T-helper 9 cell (primary cell): Measurements from ENCODE around the gene GSTO1.

Experiments
- DNase-seq: peaks from one replicate; pipeline ENCODE4 v3.0.0-alpha.2; 2020

The GSTO1 gene

DNA sequence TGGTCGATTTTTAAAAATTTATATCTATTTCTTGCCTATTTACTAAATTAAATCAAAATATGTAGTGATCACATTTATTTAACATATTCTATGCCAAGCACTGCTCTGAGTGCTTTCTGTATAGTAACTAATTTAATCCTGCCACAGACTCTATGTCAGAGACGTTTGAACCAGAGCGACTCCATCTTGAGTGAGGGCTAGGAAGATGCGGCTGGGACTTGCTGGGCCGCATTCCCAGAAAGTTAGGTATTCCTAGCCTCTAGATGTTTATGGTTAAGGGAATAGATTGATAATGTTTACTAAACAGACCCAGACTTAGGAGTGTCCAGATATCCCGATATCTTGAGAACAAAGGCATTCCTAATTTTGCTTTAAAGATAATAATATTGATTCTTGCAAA, 3.2 kb upstream of the GSTO1 start:
- no peak for DNase-seq

DNA sequence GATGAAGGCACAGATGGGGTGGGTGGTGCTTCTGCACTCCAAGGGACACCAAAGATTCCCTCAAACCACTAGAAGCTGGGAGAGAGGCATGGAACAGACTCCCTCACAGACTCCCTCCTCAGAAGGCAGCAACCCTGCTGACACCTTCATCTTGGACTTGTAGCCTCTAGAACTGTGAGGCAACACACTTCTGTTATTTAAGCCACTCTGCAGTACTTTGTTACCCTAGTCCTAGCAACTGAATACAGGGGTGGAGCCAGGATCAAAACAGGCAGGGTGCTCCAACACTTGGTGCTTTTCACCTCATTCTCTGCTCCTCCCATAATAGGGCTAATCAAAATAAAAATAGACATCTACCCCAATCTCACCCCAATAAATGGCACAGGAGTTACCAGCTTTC, 2.3 kb upstream of the GSTO1 start:
- no peak for DNase-seq

DNA sequence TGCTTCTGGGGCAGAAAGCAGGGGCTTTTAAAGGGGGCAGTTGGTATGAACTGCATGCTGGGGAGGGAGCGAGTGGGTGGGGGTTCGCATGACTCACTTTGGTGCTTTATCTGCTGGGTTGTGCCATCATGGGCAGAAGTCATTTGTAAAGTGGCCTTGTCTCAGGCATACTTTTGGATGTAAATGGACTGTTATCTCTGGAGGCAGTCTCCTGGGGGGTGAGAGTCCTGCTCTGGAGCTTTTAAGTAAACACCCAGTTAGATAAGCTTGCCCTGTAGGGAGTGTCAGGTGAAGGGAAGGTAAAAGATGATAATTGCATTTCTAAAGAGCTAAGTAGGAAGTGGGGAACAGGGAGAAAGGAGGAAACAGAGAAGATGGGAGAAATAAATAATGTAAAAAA, 1.6 kb upstream of the GSTO1 start:
- DNase-seq, result no peak

DNA sequence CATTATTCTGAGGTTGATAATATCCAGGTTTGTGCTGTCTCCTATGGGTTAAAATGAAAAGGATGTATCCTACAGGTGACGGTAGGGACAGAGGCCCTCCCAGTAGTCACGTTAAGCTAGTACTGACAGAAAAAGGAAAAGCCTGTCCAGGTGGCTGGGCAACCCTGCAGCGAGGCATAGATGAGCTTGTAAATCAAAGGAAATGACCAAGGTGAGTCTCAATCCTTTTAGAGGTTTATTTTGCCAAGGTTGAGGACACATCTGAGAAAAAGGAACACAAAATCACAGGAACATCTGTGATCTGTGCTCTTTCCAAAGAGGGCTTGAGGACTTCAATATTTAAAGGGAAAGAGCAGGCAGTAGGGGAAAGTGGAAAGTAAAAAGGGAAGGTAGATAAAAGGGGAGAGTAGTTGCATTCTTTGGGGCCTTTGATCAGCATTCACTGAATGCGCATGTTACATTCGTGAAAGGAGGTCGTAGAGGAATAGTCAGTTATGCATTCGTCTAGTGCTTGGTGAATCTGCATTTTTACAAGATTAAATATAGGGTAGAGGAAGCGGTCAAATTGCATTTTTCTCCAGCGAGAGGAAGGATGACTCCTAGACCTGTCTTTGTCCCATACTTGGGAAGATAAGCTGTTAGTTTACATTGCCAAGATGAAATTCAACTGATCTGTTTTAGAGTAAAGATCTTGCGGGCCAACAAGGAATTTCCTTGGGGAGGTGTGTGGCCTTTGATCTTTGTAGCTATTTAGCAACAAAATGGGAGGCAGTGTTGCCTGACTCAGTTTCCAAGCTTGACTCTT, 884 bp upstream of the GSTO1 start:
- no peak for DNase-seq

DNA sequence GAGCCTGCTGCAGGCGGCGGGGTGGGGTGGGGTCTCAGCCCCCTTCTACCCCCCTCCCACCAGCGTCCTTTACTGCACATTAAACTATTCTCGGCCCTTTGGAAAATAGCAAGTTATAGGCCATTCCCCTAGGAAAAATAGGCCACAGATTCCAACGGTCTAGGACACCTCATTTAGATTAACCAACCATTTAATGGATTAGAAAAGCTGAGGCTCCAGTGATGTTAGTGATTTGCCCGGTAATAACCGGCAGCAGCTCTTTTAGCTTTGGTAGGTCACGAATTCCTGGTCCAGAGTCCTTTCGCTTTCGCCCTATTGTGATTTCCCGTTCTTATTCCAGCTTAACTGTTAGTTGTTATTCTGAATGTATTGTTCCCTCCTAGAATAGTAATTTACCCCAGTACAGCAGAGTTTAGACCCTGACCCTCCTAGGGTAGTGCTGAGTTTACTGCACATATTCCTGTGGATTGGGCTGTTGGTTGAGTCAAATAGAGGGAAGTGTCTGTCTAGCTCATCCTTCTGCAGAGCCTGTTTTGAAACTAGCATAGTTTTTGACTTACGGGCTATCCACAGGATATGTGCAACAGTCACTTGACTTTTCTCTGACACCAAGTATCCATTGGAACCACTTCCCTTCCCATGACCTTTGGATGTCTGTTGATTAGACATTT, 754 bp downstream of the GSTO1 start:
- DNase-seq, result no peak

DNA sequence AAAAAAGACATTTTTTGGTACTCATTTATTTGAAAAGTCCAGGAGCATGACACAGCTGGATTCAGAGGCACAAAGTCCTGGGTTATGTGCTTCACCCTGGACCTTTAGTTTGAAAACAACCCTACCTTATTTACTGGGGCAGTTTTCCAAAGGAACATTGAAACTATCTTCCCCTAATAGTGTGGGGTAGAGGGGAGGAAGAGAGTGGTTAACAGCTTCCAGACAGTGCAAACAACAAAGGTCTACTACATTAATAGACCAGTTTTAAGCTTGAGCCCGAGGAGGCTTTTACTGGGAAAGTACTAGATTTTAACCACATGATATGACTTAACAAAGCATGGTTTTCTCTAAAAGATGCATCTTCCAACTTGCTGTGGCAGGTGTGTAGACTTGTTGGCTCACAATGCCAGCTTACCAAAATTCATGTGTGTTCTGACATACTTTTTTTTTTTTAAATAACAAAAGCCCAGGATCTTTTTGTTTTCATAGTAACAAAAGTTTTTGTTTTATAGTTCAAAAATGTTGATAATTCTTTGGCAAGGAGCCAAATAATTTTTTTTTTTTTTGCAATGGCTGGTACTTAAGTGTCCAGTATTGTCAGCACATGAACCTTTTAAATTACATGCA, 1.8 kb downstream of the GSTO1 start:
- DNase-seq, result no peak

DNA sequence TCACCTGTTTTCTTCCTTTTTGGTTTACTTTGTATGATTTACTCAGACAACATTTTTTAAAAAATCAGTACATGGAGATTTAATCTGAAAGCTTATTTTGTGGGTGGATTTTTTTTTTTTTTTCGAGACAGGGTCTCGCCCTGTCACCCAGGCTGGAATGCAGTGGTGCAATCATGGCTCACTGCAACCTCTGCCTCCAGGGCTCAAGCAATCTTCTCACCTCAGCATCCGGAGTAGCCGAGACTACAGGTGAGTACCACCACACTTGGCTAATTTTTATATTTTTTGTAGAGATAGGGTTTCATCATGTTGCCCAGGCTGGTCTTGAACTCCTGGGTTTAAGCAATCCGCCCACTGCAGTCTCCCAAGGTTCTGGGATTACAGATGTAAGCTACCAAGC, 2.5 kb downstream of the GSTO1 start:
- no peak for DNase-seq

DNA sequence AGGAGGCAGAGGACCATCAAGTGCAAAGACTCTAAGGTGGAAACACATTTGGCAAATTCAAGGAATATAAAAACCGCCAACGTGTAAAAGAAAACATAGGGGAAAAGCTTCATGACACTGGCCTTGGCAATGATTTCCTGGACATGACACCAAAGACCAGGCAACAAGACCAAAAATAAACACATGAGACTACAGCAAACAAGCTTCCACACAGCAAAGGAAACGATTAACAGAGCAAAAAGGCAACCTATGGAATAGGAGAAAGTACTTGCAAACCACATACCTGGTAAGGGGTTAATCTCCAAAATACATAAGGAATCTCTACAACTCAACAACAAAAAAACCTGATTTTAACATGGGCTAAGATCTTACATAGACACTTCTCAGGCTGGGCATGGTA, 3.5 kb downstream of the GSTO1 start:
- no peak for DNase-seq

DNA sequence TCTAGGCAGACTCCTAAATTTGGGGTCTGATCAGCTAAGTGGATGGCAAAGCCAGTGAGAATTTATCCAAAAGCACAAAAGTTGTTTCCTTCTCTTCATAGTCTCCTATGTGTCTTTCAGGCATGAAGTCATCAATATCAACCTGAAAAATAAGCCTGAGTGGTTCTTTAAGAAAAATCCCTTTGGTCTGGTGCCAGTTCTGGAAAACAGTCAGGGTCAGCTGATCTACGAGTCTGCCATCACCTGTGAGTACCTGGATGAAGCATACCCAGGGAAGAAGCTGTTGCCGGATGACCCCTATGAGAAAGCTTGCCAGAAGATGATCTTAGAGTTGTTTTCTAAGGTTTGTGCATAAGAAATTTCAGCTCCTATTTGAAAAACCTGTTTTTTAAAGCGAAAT, 4.8 kb downstream of the GSTO1 start:
- DNase-seq, result no peak

DNA sequence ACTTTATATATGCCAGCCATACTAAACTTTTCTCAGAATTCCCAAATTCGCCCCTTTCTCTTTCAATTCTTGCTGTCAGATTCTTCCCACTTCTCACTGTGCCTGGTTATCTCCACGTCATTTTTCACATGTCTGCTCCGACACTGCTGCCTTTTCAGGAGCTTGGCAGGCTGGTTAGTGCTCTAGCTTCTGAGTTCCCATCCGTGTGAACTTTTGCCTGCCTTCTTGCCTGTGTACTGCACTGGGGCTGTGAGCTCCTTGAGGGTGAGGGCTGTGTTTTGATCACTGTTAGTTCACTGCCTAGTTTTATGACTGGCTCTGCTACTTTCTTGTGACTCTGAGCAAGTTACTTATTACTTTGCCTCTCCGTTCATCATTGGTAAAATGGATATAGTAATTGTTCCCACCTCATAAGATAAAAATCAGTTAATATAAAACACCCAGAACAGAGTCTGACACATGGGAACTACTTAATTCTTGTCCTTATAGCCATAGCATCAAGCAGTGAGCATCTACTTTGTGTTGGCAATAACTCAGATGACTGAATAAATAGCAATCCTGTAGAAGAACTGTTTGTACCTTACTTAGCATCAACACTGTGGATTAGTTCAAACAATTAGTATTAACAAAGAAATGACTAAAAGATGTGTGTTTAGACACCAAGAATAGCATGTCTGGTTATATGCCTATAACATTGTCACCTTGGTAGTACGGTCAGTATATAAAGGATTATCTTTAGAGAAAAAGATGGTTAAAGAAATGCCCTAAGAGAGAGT, 5.5 kb downstream of the GSTO1 start:
- no peak for DNase-seq

DNA sequence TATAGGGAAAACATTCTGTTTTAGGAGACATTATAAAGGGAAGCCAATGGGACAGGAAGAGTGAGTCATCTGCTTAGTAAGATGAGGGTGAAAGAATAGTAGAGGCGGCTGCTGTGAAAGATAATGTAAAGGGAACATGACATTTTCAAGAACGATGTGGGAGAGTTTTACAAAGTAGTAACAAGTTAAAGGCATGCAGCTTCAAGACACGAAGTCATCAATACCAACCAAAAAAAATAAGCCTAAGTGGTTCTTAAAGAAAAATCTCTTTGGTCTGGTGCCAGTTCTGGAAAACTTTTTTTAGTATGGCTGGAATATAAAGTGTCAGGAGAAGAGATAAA, 6.1 kb downstream of the GSTO1 start:
- no peak for DNase-seq

DNA sequence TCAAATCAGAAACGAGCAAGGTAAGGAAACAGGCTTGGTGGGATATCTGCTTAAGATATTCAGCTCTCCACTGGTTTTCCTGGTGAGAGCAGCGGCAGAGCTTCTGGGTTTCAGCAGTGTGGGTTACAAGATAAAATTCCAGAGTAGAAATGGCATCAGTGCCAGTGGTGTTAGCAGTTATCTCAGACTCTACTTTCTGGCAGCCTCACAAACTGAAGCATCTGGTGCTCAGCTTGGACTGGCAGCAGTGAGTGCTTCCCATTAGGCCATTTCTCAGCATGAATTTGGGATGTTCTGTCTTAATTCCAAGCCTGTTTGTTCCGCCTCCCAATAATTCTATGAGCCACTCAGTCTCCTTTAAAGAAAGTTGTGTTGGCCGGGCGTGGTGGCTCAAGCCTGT, 7.4 kb downstream of the GSTO1 start:
- DNase-seq, result no peak

DNA sequence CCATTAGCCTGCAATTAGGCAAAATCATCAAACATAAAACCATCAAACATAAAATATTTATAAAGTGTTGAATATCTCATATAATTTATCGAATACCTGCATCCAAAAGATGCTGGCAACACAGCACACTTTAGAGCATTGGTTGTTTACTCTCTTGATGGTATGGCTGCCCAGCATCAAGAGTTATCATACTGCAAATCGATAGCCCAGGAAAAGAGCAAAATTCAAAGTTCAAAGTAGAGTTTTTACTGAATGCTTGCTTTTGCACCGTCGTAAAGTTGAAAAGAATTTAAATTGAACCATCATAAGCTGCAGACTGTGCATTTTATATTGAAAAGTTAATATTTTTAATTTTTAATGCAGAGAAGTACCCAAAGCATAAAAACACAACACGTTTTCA, 10.1 kb downstream of the GSTO1 start:
- no peak for DNase-seq

DNA sequence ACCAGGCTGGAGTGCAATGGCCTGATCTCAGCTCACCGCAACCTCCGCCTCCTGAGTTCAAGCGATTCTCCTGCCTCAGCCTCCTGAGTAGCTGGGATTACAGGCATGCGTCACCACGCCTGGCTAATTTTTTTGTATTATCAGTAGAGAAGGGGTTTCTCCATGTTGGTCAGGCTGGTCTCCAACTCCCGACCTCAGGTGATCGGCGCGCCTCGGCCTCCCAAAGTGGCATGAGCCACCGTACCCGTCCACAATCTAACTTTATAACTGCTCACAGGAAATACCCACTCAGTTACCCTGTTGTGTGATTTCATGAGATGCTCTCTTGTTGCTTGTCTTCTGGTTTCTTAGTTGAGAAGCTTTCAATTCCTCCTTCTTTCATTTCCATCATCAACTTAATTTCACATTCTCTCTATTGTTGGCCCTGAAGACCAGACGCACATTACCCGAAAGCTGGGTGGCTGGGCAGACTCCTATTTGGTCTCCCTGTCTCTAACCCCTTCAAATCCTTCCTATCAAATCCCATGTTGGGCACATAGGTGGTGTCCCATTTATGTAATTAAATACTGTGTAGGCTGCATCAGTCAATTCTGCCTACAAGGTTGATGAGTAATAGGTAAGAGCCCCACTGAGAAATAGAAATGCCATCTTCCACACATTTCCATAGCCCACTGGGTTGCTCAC, 13.2 kb downstream of the GSTO1 start:
- no peak for DNase-seq

DNA sequence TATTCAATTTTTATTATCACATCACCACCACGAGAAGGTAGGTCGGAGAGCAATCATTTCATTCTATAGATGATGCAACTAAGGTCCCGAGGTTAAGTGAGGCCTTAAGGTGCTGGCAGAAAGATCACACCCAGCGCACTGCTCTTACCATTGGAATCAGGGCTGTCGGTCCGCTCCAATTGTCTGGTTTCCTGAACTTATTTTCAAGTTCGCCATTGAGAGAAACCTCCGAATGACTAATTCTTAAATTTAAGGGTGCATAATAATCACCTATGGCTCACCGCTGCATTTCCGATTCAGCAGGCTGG, 13.7 kb downstream of the GSTO1 start:
- no peak for DNase-seq

DNA sequence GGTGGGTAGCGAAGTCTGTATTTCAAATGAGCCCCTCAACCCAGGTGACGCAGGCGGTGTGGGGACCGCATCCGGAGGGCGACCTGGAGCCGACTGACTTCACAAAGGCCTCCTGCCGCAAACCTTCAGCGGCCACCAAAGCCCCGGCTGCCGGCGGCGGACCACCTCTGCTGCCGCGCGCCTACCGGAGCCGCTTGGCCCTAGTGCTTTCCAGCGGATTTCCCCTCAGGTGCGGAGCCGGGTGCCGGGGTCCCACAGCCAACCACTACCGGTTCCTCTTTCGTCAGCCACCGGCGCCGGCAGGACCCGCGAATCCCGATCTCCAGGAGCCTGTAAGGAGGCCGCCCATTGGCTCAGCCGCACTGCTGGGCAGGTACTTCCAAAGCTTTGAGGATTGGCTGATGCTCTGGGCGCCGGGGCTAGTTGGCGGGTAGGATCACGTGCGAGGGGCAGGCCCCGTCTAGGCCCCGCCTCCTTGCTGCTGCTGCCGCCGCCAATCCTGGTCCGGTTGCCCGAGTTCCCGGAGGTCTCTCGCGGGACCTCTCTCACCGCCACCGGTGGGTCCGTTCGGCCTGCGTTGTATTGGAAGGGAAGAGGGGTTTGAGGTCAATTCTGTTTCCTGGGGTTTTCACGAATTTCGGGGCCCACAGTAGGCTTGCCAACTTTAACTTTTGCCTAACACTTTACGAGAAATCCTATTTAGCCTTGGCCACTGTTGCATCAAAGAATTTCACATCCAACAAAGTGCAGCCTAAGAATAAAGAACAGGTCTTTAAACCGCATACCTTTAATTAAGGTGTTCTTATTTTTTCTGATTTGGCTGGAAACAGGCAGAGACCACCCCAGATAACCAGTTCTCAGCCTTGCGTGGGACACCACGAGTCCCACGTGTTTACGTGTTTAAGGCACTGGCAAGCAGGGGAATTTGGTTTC, 14.3 kb downstream of the GSTO1 start, which contains the start of gene GSTO2:
Gene GSTO2 (plus strand): TSS at position 472 of the 933 bp plus-strand sequence. CDS start 5,732 bp downstream, outside the sequence.
- peak; percentile 96 for DNase-seq

DNA sequence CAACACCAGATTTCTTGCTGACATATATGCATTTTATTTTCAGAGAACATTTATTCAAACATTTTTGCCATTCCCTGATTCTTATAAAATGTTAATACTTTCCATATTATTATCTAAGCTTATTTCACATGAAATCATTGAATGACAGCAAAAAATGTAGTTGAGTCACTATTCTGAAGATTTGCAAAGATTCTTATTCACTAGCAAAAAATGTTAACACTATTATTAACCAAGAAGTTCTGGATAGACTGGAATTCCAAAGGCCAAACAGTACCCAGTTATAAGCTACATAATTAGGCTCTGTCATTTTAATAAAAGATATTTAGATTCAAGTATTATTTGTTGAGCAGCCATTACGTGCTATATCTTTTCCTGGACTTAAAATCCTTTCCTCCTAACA, 18.6 kb downstream of the GSTO1 start:
- DNase-seq, result no peak

DNA sequence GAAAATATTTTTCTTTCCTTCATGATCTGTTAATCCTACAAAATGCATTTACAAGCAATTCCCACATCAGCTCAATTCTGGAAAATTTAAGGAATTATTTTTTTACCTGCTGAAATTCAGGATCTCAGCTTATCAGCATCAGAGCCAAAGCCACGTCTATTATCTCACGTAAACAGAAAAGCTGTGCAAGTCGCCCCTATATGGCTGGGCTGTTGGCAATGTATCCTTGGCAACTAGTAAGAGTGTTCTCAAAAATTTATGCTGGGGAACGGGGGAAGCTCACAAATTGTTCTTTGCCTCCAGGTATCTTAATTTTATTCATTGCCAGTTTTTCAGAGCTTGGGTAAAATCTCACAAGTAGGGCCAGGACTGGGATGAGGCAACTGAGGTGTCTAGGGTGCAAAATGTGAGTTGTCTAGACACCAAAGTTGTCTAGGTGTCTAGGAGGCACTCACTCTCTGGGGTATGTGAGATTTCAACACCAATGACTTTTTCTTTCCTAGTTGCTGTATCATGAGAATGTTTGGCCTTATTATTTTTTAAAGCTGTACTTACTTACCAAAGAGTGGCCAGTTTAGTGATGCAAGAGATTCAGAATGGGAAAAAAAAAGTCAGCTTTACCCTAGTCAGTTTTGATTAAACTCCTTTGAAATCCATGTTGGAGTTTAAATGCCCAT, 19.3 kb downstream of the GSTO1 start:
- DNase-seq, result no peak

DNA sequence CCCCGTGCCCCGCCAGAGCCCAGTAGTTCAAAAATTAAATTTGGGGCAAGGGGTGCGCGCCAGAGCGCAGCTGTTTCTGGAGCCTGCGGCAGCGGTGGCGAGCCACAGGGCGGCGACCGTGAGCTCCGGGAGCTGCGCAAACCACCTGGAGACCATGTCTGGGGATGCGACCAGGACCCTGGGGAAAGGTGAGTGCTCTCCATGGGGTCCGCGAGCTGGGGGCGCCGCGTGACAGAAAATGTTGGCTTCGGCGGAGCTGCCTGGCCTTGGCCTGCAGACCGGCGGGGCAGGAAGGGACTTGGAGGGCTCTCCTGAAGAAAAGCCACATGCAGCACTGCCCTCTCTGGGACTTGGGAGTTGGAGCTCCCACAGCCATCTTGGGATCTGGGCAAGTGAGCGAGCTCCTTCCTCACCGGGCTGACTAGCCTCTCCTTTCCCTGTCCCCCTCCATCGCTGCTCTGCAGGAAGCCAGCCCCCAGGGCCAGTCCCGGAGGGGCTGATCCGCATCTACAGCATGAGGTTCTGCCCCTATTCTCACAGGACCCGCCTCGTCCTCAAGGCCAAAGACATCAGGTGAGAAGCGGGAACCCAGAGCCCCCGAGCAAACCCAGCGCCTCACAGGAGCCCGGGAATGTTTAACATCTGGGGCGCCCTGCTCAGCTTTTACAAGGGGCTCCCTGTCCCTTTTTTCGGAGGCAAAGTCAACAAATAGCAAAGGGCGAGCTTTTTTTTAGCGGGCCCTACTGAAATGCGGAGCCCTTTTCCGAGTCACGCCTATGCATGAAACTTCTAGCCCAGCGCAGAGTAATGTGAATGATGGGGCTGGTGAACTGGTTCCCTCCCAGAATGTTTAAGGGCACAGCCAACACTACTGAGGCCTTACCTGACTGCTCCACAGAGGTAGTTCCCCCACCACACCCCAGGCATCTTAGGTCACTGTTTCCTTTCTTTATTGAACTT, 20.4 kb downstream of the GSTO1 start:
- peak; percentile 27 for DNase-seq

DNA sequence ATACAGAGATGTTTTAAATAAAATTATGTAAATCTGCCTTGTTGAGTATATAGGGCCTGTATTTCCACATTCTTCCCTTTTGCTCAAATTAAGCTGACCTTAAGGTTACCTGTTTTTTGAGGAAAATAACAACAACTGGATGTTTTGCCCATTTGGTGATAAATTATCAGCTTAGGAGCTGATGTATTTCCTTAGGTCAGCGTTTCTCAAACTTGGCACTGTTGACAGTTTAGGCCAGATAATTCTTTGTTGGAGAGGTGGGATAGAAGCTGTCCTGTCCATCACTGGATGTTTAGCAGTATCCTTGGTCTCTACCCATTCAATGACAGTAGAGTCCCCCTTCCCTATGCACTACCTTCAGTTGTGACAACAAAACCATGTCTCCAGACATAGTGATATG, 21.5 kb downstream of the GSTO1 start:
- no peak for DNase-seq
